Endodermal cell (in vitro differentiated cells): ENCODE data around the gene KLHL18. TPM values are rescaled to one million over a fixed set of nuclear protein-coding genes. Genes with fewer than 3 reads are reported as not detected.
"Not testable (repeated sequence)": the region's sequence is repeated elsewhere in the genome, so short reads cannot be mapped to it uniquely, and the experiment has no call there.

Experiments
- DNase-seq: peaks from one replicate; pipeline ENCODE4 v3.0.0-alpha.2; 2017
- H3K27ac ChIP-seq: 2 replicates; pipeline ENCODE4 v1.5.1; 2013; ENCODE audit warnings: mild to moderate bottlenecking, low read depth, low read length, moderate library complexity
- H3K27me3 ChIP-seq: 2 replicates; pipeline ENCODE4 v1.6.1; 2013; ENCODE audit warnings: mild to moderate bottlenecking, low read length, moderate library complexity; ENCODE audit not compliant: insufficient read depth, control insufficient read depth, poor library complexity, severe bottlenecking
- H3K36me3 ChIP-seq: 2 replicates; pipeline ENCODE4 v1.7.0; 2013; ENCODE audit warnings: mild to moderate bottlenecking, low read length, moderate library complexity; ENCODE audit not compliant: control insufficient read depth, insufficient read depth
- H3K4me1 ChIP-seq: one replicate; pipeline ENCODE4 v1.7.0; 2013; ENCODE audit warnings: low read length; ENCODE audit not compliant: control insufficient read depth, insufficient read depth
- H3K4me3 ChIP-seq: 2 replicates; pipeline ENCODE4 v1.5.1; 2013; ENCODE audit warnings: mild to moderate bottlenecking, low read length, moderate library complexity
- H3K9ac ChIP-seq: 2 replicates; pipeline ENCODE4 v1.6.1; 2013; ENCODE audit warnings: mild to moderate bottlenecking, low read length, moderate library complexity; ENCODE audit not compliant: poor library complexity, severe bottlenecking; ENCODE audit errors: extremely low read depth
- H3K9me3 ChIP-seq: 2 replicates; pipeline ENCODE4 v1.6.1; 2013; ENCODE audit warnings: mild to moderate bottlenecking, low read length, moderate library complexity; ENCODE audit not compliant: control insufficient read depth
- H3K27ac Mint-ChIP-seq: 2 replicates; pipeline ENCODE4 v1.8.0; 2020; ENCODE audit warnings: mixed read lengths
- H3K27me3 Mint-ChIP-seq: 2 replicates; pipeline ENCODE4 v1.8.0; 2021; ENCODE audit warnings: mild to moderate bottlenecking, mixed read lengths; ENCODE audit not compliant: insufficient read depth
- H3K36me3 Mint-ChIP-seq: 2 replicates; pipeline ENCODE4 v1.8.0; 2020; ENCODE audit warnings: low read depth, mixed read lengths
- H3K4me1 Mint-ChIP-seq: 2 replicates; pipeline ENCODE4 v1.8.0; 2020; ENCODE audit warnings: mixed read lengths
- H3K4me3 Mint-ChIP-seq: 2 replicates; pipeline ENCODE4 v1.8.0; 2020; ENCODE audit warnings: mild to moderate bottlenecking, moderate library complexity, mixed read lengths
- H3K9me3 Mint-ChIP-seq: 2 replicates; pipeline ENCODE4 v1.8.0; 2020; ENCODE audit warnings: mild to moderate bottlenecking, mixed read lengths
- WGBS, 2 experiments: methylation state at CpG; one replicate each; pipeline versions ENCODE4 v1.1.5 to v1.1.7; 2013; ENCODE audit warnings: missing lambda C conversion rate in 2 of 2, mixed read lengths in 1 of 2; ENCODE audit not compliant: insufficient coverage in 1 of 2, insufficient read length in 1 of 2; 5-methylcytosine and 5-hydroxymethylcytosine counted together
- total RNA-seq, 2 donors: library from RNA; stranded (reverse); fragmentation: NEBNext Ultra II Directional in 1 of 2; extraction: Animal tissue kit (Norgen Biotek cat#: 25700) in 1 of 2; gene quantifications; 2 replicates in 1 of 2; 3 replicates in 1 of 2; pipeline ENCODE4 v1.2.1, GENCODE V29; 2021
- TF ChIP-seq, protein P1 (sequence below): fragments of 200-600 bp; sonication (generic); conservative IDR thresholded peaks from 2 replicates; pipeline ENCODE4 v1.5.0; 2021; ENCODE audit warnings: antibody characterized with exemption, mild to moderate bottlenecking

Gene KLHL18
- total RNA-seq, 2 donors from 2014 or later, result 20.7 to 28.3 TPM

DNA sequence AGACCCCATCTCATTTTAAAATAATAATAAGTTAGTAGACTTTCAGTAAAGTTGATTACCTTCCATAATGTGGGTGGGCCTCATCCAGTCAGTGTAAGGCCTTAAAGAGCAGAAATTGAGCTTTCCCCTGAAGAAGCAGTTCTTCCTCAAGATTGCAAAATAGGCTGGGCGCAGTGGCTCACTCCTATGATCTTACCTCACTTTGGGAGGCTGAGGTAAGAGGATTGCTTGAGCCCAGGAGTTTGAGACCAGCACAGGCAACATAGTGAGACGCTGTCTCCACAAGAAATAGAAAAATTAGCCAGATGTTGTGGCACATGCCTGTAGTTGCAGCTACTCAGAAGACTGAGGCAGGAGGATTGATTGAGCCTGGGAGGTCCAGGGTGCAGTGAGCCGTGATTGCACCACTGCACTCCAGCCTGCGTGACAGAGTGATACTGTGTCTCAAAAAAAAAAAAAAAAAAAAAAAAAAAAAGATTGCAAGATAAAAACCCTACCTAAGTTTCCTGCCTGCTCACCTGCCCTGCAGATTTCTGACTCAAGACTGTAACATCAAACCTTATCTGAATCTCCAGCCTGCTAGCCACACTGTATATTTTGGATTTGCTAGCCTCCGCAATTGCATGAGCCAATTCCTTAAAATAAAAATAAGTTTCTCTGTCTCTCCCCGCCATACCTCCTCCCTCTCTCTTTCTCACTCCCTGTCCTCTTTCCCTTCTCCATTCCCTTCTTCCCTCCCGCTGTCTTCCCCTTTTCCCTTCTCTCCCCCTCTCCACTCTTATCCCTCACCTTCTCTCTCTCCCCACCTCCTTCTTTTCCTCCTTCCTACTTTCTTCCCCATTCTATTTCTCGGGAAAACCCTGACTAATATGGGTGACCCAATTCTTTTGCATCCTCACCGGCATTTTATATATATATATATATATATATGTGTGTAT lies 16.9 kb downstream of the KLHL18 start:
- Mint-ChIP-seq H3K9me3 (no peaks in the 10 kb centered on the region), H3K36me3 (peaks cover 25% of the 10 kb centered on the region), H3K27me3 (no peaks in the 10 kb centered on the region), H3K4me3 (no peak overlapping the region), H3K27ac (no peak overlapping the region), H3K4me1 (peaks cover 7% of the 10 kb centered on the region)
- Histone ChIP-seq H3K36me3 (peaks cover 36% of the 10 kb centered on the region), H3K4me3 (no peak overlapping the region), H3K9ac (no peak overlapping the region), H3K9me3 (no peaks in the 10 kb centered on the region), H3K4me1 (peaks cover 5% of the 10 kb centered on the region), H3K27me3 (no peaks in the 10 kb centered on the region), H3K27ac (no peak overlapping the region)
- TF ChIP-seq, protein P1, sequence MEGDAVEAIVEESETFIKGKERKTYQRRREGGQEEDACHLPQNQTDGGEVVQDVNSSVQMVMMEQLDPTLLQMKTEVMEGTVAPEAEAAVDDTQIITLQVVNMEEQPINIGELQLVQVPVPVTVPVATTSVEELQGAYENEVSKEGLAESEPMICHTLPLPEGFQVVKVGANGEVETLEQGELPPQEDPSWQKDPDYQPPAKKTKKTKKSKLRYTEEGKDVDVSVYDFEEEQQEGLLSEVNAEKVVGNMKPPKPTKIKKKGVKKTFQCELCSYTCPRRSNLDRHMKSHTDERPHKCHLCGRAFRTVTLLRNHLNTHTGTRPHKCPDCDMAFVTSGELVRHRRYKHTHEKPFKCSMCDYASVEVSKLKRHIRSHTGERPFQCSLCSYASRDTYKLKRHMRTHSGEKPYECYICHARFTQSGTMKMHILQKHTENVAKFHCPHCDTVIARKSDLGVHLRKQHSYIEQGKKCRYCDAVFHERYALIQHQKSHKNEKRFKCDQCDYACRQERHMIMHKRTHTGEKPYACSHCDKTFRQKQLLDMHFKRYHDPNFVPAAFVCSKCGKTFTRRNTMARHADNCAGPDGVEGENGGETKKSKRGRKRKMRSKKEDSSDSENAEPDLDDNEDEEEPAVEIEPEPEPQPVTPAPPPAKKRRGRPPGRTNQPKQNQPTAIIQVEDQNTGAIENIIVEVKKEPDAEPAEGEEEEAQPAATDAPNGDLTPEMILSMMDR, result no peak
- WGBS, 2 experiments, result 96 to 97% methylated on average over 4 to 8 of the region's 9 CpGs
- no peak for DNase-seq

DNA sequence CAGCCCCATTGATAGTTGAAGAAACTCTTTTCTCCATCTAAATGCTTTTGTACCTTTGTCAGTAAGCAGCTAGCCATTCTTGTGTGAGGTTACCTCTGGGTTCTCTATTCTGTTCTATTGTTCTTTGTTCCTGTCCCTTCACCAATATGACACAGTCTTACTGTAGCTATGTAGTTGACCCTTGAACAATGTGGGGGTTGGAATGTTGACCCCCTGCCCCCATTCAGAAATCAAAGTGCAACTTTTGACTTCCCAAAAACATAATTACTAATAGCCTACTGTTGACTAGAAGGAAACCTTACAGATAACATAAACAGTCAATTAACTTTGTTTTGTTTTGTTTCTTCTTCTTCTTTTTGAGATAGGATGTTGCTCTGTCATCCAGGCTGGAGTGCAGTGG lies 18.7 kb downstream of the KLHL18 start:
- no peaks in the 10 kb centered on the region for H3K9me3 Mint-ChIP-seq
- peak overlapping the region; percentile 36 for H3K27ac Mint-ChIP-seq
- H3K36me3 Mint-ChIP-seq, result peaks cover 28% of the 10 kb centered on the region
- H3K27me3 ChIP-seq, result no peaks in the 10 kb centered on the region
- H3K4me3 Mint-ChIP-seq, result no peak overlapping the region
- H3K4me1 Mint-ChIP-seq, result no peaks in the 10 kb centered on the region
- no peak overlapping the region for H3K9ac ChIP-seq
- H3K27ac ChIP-seq, result no peak overlapping the region
- peaks cover 37% of the 10 kb centered on the region for H3K36me3 ChIP-seq
- TF ChIP-seq, protein P1, result no peak
- peaks cover 1% of the 10 kb centered on the region for H3K9me3 ChIP-seq
- DNase-seq, result no peak
- H3K4me3 ChIP-seq, result no peak overlapping the region
- no peaks in the 10 kb centered on the region for H3K4me1 ChIP-seq
- no peaks in the 10 kb centered on the region for H3K27me3 Mint-ChIP-seq

DNA sequence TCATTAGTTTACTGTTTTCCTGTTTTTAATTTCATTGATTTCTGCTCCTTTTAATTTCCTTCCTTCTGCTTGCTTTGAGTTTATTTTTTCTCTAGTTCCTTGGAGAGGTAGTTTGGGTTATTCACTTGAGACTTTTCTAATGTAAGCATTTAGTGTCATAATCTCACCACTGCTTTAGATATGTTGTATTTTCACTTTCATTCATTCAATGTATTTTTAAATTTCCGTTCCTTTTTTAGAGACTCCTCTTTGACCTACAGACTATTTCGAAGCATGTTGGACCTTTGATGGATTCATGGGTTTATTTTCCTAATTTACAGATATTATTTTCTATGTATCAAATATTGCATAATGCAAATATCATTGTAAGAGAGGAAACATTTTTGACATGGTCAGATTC lies 23.3 kb downstream of the KLHL18 start:
- H3K9me3 Mint-ChIP-seq, result peaks cover 32% of the 10 kb centered on the region
- Histone ChIP-seq H3K4me3 (no peak overlapping the region), H3K27ac (no peak overlapping the region), H3K27me3 (no peaks in the 10 kb centered on the region), H3K4me1 (no peaks in the 10 kb centered on the region), H3K36me3 (peaks cover 49% of the 10 kb centered on the region), H3K9me3 (peaks cover 28% of the 10 kb centered on the region), H3K9ac (no peak overlapping the region)
- WGBS, 2 experiments, result 100% methylated on average over 1 of the region's 2 CpGs; no CpG with 5 or more reads in 1 of the 2 experiments
- no peak overlapping the region for H3K27ac Mint-ChIP-seq
- no peak overlapping the region for H3K4me3 Mint-ChIP-seq
- TF ChIP-seq, protein P1, result no peak
- H3K27me3 Mint-ChIP-seq, result no peaks in the 10 kb centered on the region
- peaks cover 53% of the 10 kb centered on the region for H3K36me3 Mint-ChIP-seq
- DNase-seq, result no peak
- H3K4me1 Mint-ChIP-seq, result no peaks in the 10 kb centered on the region

DNA sequence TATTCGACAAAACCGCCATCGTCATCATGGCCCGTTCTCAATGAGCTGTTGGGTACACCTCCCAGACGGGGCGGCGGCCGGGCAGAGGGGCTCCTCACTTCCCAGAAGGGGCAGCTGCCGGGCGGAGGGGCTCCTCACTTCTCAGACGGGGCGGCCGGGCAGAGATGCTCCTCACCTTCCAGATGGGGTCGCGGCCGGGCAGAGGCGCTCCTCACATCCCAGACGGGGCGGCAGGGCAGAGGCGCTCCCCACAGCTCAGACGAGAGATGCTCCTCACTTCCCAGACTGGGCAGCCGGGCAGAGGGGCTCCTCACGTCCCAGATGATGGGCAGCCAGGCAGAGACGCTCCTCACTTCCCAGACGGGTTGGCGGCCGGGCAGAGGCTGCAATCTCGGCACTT lies 26.5 kb downstream of the KLHL18 start:
- Histone ChIP-seq H3K36me3 (peaks cover 24% of the 10 kb centered on the region), H3K9me3 (peaks cover 28% of the 10 kb centered on the region)
- H3K4me1 ChIP-seq, H3K4me3 Mint-ChIP-seq, DNase-seq, H3K9ac ChIP-seq, H3K27ac Mint-ChIP-seq, H3K27me3 Mint-ChIP-seq, H3K4me1 Mint-ChIP-seq, H3K27me3 ChIP-seq, H3K4me3 ChIP-seq, H3K27ac ChIP-seq: not testable (repeated sequence)
- Mint-ChIP-seq H3K9me3 (peaks cover 32% of the 10 kb centered on the region), H3K36me3 (peaks cover 40% of the 10 kb centered on the region)
- WGBS, 2 experiments, result 94 to 100% methylated on average over 1 to 27 of the region's 28 CpGs
